GM13977 (cell line): ENCODE data around the gene VAV1.

Source experiments
- DNase-seq: peaks from one replicate; pipeline ENCODE4 v3.0.0; 2012; ENCODE audit warnings: low spot score
- in situ Hi-C: fragments of 300-500 bp; cut with MboI; formaldehyde crosslinking; loops from one replicate; pipeline ENCODE4 v1.12.0; 2022; ENCODE audit warnings: low sequenced_read_pairs, low pct_unique_long_range_greater_than_20kb, mixed read lengths, inconsistent platforms; ENCODE audit not compliant: unreplicated experiment
- TF ChIP-seq, protein P1 (sequence below): IDR thresholded peaks from 2 replicates; pipeline ENCODE4 v1.5.1; 2012; ENCODE audit warnings: mild to moderate bottlenecking, control low read depth; ENCODE audit not compliant: insufficient read depth; ENCODE audit errors: extremely low read depth, missing control alignments

VAV1 gene

DNA sequence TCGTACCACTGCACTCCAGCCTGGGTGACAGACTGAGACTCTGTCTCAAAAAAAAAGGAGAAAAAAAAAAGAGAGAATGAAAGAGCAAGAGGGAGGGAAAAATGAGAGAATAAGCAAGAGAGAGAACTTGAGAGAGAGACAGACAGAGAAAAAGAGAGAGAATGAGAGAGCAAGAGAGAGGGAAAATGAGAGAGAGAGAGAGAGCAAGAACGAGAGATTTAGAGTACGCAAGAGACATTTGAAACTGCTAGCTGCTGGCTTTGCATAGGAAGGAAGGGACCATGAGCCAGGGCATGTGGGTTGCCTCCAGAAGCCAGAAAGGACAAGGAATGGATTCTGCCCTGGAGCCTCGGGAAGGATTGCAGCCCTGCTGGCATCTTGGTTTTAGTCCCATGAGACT lies 105.3 kb downstream of the VAV1 start:
- TF ChIP-seq, protein P1, sequence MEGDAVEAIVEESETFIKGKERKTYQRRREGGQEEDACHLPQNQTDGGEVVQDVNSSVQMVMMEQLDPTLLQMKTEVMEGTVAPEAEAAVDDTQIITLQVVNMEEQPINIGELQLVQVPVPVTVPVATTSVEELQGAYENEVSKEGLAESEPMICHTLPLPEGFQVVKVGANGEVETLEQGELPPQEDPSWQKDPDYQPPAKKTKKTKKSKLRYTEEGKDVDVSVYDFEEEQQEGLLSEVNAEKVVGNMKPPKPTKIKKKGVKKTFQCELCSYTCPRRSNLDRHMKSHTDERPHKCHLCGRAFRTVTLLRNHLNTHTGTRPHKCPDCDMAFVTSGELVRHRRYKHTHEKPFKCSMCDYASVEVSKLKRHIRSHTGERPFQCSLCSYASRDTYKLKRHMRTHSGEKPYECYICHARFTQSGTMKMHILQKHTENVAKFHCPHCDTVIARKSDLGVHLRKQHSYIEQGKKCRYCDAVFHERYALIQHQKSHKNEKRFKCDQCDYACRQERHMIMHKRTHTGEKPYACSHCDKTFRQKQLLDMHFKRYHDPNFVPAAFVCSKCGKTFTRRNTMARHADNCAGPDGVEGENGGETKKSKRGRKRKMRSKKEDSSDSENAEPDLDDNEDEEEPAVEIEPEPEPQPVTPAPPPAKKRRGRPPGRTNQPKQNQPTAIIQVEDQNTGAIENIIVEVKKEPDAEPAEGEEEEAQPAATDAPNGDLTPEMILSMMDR, result no peak
- DNase-seq, result no peak
- in situ Hi-C loops, result no loop called here

DNA sequence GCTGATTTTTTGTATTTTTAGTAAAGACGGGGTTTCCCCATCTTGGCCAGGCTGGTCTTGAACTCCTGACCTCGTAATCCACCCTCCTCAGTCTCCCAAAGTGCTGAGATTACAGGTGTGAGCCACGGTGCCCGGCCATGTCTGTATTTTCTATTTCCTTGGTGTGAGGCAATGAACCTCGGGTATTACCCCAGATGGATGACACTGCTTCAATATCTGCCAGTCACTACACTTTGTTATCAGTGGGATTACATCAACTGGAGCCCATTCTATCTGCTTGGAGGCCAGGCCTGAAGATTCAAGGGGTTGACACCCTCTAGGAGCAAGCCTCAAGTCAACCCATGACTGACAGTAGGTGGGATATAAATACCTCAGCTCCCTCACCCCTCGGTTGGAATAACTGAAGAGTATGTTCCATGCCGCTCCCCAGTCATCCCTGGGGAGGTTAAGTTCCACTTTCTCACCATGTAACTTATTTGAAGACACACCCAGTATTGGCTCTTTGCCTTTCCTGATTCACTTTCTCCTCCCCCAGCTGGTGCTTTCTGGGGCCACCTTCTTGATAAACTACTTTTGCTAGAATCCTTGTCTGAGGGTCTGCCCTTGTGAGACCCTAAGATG lies 113.9 kb downstream of the VAV1 start:
- DNase-seq, result no peak
- TF ChIP-seq, protein P1, result no peak
- in situ Hi-C loops, result no loop called here

DNA sequence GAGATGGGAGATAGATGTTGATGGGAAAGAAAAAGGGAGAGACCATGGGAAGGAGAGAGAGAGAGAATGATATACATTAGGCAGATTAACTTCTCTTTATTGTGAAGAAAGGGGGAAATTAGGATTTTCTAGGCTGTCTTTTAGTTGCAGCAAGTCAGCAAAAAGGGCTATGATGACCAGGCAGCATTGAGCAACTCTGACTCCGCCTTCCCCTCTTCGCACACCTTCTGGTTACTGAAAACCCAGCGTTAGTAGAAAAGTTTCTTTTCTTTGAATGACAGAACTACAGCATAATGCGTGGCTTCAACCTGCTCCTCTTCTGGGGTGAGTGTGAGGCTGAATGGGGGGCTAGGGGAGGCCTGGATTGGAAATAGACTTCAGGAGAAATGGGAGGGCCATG lies 114.8 kb downstream of the VAV1 start, which contains the start of gene ADGRE1:
TSS of gene ADGRE1 (plus strand) at position 264 of the 400 bp plus-strand sequence. CDS start at position 294, 30 bp downstream.
- TF ChIP-seq, protein P1, result no peak
- in situ Hi-C loops, result no loop called here
- peak; percentile 24 for DNase-seq

DNA sequence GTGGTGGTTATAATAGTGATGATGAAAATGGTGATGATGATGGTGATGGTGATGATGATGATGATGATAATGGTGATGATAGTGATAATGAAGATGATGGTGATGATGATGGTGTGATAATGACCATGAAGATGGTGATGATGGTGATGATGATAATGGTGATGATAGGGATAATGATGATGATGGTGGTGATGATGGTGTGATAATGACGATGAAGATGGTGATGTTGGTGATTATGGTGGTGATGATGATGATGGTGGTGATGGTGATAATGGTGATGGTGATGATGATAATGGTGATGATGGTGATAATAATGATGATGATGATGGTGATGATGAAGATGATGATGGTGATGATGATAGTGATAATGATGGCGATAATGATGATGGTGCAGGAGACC lies 116.5 kb downstream of the VAV1 start:
- in situ Hi-C loops, result no loop called here
- TF ChIP-seq, protein P1, result no peak
- no peak for DNase-seq

DNA sequence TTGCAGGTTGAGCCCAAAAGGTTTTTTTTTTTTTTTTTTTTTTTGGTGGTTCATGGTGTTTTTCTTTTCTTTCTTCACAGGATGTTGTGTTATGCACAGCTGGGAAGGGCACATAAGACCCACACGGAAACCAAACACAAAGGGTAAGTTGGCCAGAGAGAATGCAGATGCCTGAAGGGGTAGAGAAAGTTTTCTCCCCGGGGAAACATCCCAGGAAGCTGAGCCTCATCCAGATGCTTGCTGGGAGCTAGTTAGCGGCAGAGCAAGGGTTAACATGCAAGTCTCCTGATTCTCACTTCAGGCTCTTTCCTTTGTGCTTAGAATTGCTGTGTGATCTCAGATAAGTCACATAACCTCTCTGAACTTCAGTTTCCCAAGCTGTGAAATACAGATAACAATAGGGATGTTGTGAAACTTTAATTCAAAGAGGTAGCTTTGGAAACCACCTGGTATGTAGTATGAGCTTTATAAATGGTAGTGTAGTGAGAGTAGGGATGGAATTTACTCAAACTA lies 117.9 kb downstream of the VAV1 start:
- DNase-seq, result no peak
- in situ Hi-C loops, result no loop called here
- TF ChIP-seq, protein P1, result no peak

DNA sequence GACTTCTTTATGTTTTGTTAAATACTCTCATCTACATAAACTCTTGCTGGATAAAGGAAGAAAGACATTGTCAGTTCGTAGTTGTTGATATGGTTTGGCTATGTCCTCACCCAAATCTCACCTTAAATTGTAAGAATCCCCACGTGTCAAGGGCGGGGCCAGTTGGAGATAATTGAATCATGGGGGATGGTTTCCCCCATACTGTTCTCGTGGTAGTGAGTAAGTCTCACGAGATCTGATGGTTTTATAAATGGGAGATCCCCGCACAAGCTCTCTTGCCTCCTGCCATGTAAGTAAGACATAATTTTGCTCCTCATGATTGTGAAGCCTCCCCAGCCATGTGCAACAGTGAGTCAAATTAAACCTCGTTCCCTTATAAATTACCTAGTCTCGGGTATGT lies 118.4 kb downstream of the VAV1 start:
- TF ChIP-seq, protein P1, result no peak
- in situ Hi-C loops, result no loop called here
- no peak for DNase-seq
